NCI-H510A treated with DMSO at 0.1 percent for 48 hours (cell line): Measurements from ENCODE around the gene GRIA1.
A peak's percentile ranks its signal among the peaks of the same experiment; 100 is the strongest.

Source experiments
- DNase-seq: peaks from one replicate; lab custom pipeline; 2025; lab: John Stamatoyannopoulos, UW

The GRIA1 gene

GRCh38 chr5:153498516-153498915 is 8.0 kb downstream of the GRIA1 start:
- DNase-seq: no peak

- DNase-seq: no peak
Measured at GRCh38 chr5:153500178-153500577, 9.7 kb downstream of the GRIA1 start.

- DNase-seq: peak; percentile 40
Measured at GRCh38 chr5:153504726-153505125, 14.3 kb downstream of the GRIA1 start.

- no peak for DNase-seq
Measured at GRCh38 chr5:153508700-153509099, 18.2 kb downstream of the GRIA1 start.

GRCh38 chr5:153511622-153512021 is 21.2 kb downstream of the GRIA1 start:
- DNase-seq: no peak

GRCh38 chr5:153513156-153513555 is 22.7 kb downstream of the GRIA1 start:
- no peak for DNase-seq

- DNase-seq: no peak
Measured at GRCh38 chr5:153515301-153515700, 24.8 kb downstream of the GRIA1 start.

GRCh38 chr5:153516504-153517240 is 26.2 kb downstream of the GRIA1 start:
- no peak for DNase-seq

- no peak for DNase-seq
Measured at GRCh38 chr5:153517241-153517611, 26.8 kb downstream of the GRIA1 start.

- no peak for DNase-seq
Measured at GRCh38 chr5:153520137-153520536, 29.7 kb downstream of the GRIA1 start.

GRCh38 chr5:153520952-153521351 is 30.5 kb downstream of the GRIA1 start:
- DNase-seq: no peak

GRCh38 chr5:153523211-153523610 is 32.7 kb downstream of the GRIA1 start:
- no peak for DNase-seq

- DNase-seq: no peak
Measured at GRCh38 chr5:153523831-153524230, 33.4 kb downstream of the GRIA1 start.

GRCh38 chr5:153525536-153525935 is 35.1 kb downstream of the GRIA1 start:
- DNase-seq: no peak

- no peak for DNase-seq
Measured at GRCh38 chr5:153530357-153531143, 40.1 kb downstream of the GRIA1 start.

- DNase-seq: no peak
Measured at GRCh38 chr5:153533546-153533945, 43.1 kb downstream of the GRIA1 start.

- DNase-seq: no peak
Measured at GRCh38 chr5:153534102-153534501, 43.6 kb downstream of the GRIA1 start.

GRCh38 chr5:153537207-153537606 is 46.7 kb downstream of the GRIA1 start:
- no peak for DNase-seq

- no peak for DNase-seq
Measured at GRCh38 chr5:153539983-153540382, 49.5 kb downstream of the GRIA1 start.

GRCh38 chr5:153542536-153542935 is 52.1 kb downstream of the GRIA1 start:
- DNase-seq: no peak

- DNase-seq: no peak
Measured at GRCh38 chr5:153543288-153543687, 52.8 kb downstream of the GRIA1 start.

GRCh38 chr5:153543959-153544470 is 53.5 kb downstream of the GRIA1 start:
- DNase-seq: no peak

- no peak for DNase-seq
Measured at GRCh38 chr5:153544706-153545105, 54.2 kb downstream of the GRIA1 start.
